Loucy (cell line): ENCODE data around the gene STAP2.

Experiments used
- H2AFZ ChIP-seq: fragments of 200-600 bp; sonication (generic); 2 replicates; pipeline ENCODE4 v1.6.0; 2016; ENCODE audit warnings: antibody characterized with exemption, mild to moderate bottlenecking, low read length, moderate library complexity
- H3F3A ChIP-seq: fragments of 200-600 bp; 2 replicates; pipeline ENCODE4 v1.6.0; 2016; ENCODE audit warnings: antibody characterized with exemption, low read depth, mild to moderate bottlenecking
- H3K27me3 ChIP-seq: fragments of 200-600 bp; sonication (generic); 2 replicates; pipeline ENCODE4 v1.6.1; 2014; ENCODE audit warnings: low read length, mild to moderate bottlenecking; ENCODE audit not compliant: insufficient read depth, poor library complexity, severe bottlenecking
- H3K36me3 ChIP-seq: fragments of 200-600 bp; sonication (generic); 2 replicates; pipeline ENCODE4 v1.6.1; 2016; ENCODE audit warnings: low read length; ENCODE audit not compliant: insufficient read depth
- H3K4me1 ChIP-seq: fragments of 200-600 bp; sonication (generic); 2 replicates; pipeline ENCODE4 v1.5.1; 2014; ENCODE audit warnings: low read length, mild to moderate bottlenecking; ENCODE audit not compliant: insufficient read depth, poor library complexity, severe bottlenecking
- H3K4me2 ChIP-seq: fragments of 200-600 bp; sonication (generic); 2 replicates; pipeline ENCODE4 v1.6.0; 2014; ENCODE audit warnings: antibody characterized with exemption, low read length, low read depth, mild to moderate bottlenecking; ENCODE audit not compliant: poor library complexity, severe bottlenecking
- H3K4me3 ChIP-seq: fragments of 200-600 bp; sonication (generic); 2 replicates; pipeline ENCODE4 v1.5.1; 2014; ENCODE audit warnings: low read length, mild to moderate bottlenecking, mixed read lengths; ENCODE audit not compliant: poor library complexity, severe bottlenecking
- H3K79me2 ChIP-seq: fragments of 200-600 bp; sonication (generic); 2 replicates; pipeline ENCODE4 v1.6.1; 2014; ENCODE audit warnings: low read length; ENCODE audit not compliant: insufficient read depth
- H3K9ac ChIP-seq: fragments of 200-600 bp; sonication (generic); 2 replicates; pipeline ENCODE4 v1.6.0; 2014; ENCODE audit warnings: mild to moderate bottlenecking, low read depth, low read length, moderate library complexity; ENCODE audit not compliant: poor library complexity, severe bottlenecking
- H3K9me2 ChIP-seq: fragments of 200-600 bp; sonication (generic); replicated peaks from 2 replicates; pipeline ENCODE4 v1.6.1; 2016; ENCODE audit warnings: low read depth, low read length, mixed read lengths
- H3K9me3 ChIP-seq: fragments of 200-600 bp; sonication (generic); 2 replicates; pipeline ENCODE4 v1.6.1; 2014; ENCODE audit warnings: mild to moderate bottlenecking, antibody characterized with exemption, low read length, low read depth; ENCODE audit not compliant: insufficient read depth
- H4K20me1 ChIP-seq: fragments of 200-600 bp; sonication (generic); 2 replicates; pipeline ENCODE4 v1.6.0; 2014; ENCODE audit warnings: antibody characterized with exemption, low read length, mild to moderate bottlenecking; ENCODE audit not compliant: insufficient read depth, poor library complexity, severe bottlenecking
- EZH2phosphoT487 ChIP-seq: fragments of 200-600 bp; IDR thresholded peaks from 2 replicates; pipeline ENCODE4 v1.6.1; 2018; ENCODE audit warnings: antibody characterized with exemption, mild to moderate bottlenecking, moderate library complexity, borderline replicate concordance
- TF ChIP-seq, protein P1 (sequence below): fragments of 200-600 bp; sonication (generic); conservative IDR thresholded peaks from 2 replicates; pipeline ENCODE4 v1.5.1; 2014; ENCODE audit warnings: mild to moderate bottlenecking, antibody characterized with exemption, low read length

Gene STAP2

DNA sequence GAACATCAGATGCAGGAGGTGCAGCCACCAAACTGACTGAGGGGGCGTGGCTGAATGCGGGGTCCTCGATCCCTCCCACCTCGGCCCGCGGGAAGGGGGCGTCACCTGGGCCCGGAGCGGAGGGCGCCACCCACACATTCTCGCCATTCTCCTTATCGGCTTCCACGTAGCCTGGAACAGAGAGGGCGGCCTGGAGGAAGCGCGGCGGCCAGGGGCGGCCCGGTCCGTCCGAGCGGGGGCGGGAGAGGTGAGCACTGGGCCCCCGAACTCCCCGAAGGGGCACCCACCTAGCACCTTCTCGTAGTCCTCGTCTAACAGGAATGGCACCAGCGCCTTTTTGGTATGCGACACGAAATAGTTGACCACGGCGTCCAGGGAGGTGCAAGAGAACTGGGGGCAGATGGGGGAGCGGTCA lies 11.8 kb downstream of the STAP2 start:
- no peak overlapping the region for H3K9ac ChIP-seq
- H3K4me2 ChIP-seq, result no peak overlapping the region
- no peaks in the 10 kb centered on the region for H3K9me3 ChIP-seq
- H3K27me3 ChIP-seq, result no peaks in the 10 kb centered on the region
- no peak overlapping the region for H3K4me3 ChIP-seq
- H3K79me2 ChIP-seq, result no peaks in the 10 kb centered on the region
- H4K20me1 ChIP-seq, result no peaks in the 10 kb centered on the region
- H3K9me2 ChIP-seq, result no peaks in the 10 kb centered on the region
- no peaks in the 10 kb centered on the region for H3K4me1 ChIP-seq
- H2AFZ ChIP-seq, result no peak overlapping the region
- no peaks in the 10 kb centered on the region for H3F3A ChIP-seq
- TF ChIP-seq EZH2phosphoT487, result no peak
- TF ChIP-seq, protein P1, sequence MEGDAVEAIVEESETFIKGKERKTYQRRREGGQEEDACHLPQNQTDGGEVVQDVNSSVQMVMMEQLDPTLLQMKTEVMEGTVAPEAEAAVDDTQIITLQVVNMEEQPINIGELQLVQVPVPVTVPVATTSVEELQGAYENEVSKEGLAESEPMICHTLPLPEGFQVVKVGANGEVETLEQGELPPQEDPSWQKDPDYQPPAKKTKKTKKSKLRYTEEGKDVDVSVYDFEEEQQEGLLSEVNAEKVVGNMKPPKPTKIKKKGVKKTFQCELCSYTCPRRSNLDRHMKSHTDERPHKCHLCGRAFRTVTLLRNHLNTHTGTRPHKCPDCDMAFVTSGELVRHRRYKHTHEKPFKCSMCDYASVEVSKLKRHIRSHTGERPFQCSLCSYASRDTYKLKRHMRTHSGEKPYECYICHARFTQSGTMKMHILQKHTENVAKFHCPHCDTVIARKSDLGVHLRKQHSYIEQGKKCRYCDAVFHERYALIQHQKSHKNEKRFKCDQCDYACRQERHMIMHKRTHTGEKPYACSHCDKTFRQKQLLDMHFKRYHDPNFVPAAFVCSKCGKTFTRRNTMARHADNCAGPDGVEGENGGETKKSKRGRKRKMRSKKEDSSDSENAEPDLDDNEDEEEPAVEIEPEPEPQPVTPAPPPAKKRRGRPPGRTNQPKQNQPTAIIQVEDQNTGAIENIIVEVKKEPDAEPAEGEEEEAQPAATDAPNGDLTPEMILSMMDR, result no peak
- no peaks in the 10 kb centered on the region for H3K36me3 ChIP-seq

DNA sequence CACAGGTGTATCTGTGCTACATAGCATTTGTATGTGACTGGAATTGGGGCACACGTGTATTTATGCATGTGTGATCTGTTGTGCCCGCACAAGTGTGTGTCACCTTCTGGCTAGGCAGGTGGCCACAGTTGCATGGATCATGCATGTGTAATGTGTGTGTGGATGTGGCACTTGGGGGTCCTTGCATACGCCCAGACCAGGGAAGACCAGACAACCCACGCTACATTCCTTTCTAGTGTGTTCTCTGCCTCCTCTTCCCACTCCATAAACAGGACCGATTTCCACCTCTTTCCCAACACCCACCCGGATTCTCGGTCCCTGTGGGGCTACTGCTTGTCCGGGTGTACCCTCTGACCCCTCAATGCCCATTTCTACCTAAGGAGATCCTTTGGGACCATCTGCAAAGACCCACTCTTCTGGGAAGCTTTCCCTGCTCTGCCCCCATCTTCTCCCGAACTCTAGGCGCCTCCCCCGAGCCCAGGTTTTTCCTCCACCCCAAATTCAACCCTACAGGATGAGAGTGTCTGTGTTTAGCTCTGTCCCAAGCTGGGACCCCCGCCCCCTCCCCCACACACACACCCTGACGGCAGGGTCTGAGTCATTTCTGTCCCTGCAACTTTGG lies 12.3 kb downstream of the STAP2 start:
- no peak overlapping the region for H3K4me2 ChIP-seq
- no peaks in the 10 kb centered on the region for H3K4me1 ChIP-seq
- no peaks in the 10 kb centered on the region for H3K9me3 ChIP-seq
- TF ChIP-seq EZH2phosphoT487, result no peak
- TF ChIP-seq, protein P1, result no peak
- H3K79me2 ChIP-seq, result no peaks in the 10 kb centered on the region
- no peaks in the 10 kb centered on the region for H3K27me3 ChIP-seq
- H2AFZ ChIP-seq, result no peak overlapping the region
- H4K20me1 ChIP-seq, result no peaks in the 10 kb centered on the region
- no peak overlapping the region for H3K4me3 ChIP-seq
- no peaks in the 10 kb centered on the region for H3K36me3 ChIP-seq
- H3F3A ChIP-seq, result no peaks in the 10 kb centered on the region
- no peaks in the 10 kb centered on the region for H3K9me2 ChIP-seq
- H3K9ac ChIP-seq, result no peak overlapping the region

DNA sequence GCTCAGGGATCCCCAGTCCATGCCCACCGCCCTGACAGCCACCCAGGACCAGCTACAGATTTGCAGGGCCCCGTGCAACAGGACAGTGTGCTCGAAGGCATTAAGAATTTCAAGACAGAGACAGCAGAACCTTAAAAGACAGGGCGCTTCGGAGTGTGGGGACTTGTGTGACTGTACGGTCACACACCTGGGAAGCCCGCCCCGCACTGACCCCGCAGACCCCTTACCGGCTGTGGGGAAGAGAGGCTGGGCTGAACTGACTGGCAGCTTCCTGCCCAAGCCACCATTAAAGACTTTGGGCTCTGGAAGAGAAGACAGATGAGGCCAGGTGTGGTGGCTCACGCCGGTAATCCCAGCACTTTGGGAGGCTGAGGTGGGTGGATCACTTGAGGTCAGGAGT lies 14.4 kb downstream of the STAP2 start:
- Histone ChIP-seq H3K4me1 (no peaks in the 10 kb centered on the region), H3K9me3 (no peaks in the 10 kb centered on the region; the same call in 1 of the 2 replicates), H3F3A (no peaks in the 10 kb centered on the region), H4K20me1 (no peaks in the 10 kb centered on the region), H3K9me2 (no peaks in the 10 kb centered on the region), H3K36me3 (no peaks in the 10 kb centered on the region), H3K79me2 (no peaks in the 10 kb centered on the region), H3K4me2 (no peak overlapping the region), H2AFZ (no peak overlapping the region), H3K9ac (no peak overlapping the region), H3K27me3 (no peaks in the 10 kb centered on the region), H3K4me3 (no peak overlapping the region)
- TF ChIP-seq, protein P1, result no peak
- no peak for TF ChIP-seq EZH2phosphoT487
